Pancreas (tissue), 10 donors: Measurements from ENCODE around the gene SGMS1. TPM values are rescaled to one million over a fixed set of nuclear protein-coding genes. Genes with fewer than 3 reads are reported as not detected.
"Not testable (repeated sequence)": the region's sequence is repeated elsewhere in the genome, so short reads cannot be mapped to it uniquely, and the experiment has no call there.

Source experiments
- ATAC-seq, 4 donors: fragments of 200-7000 bp; cut with Tn5 transposase; one replicate each; pipeline versions ENCODE4 v1.8.0 to v1.9.1; 2020; ENCODE audit warnings: mild to moderate bottlenecking in 4 of 4, moderate library complexity in 4 of 4
- DNase-seq, 6 donors: peaks; one replicate each; pipeline ENCODE4 v3.0.0-alpha.2; 2020
- FAIRE-seq: peaks from 2 replicates; lab custom pipeline; 2012; peaks lifted over from hg19 to GRCh38; lab: Jason Lieb, UNC
- H3K27ac ChIP-seq, 4 donors: fragments of 200-600 bp; sonication (generic); 1 replicate in 3 of 4; 2 replicates in 1 of 4; pipeline versions ENCODE4 v1.5.0 to v1.8.0; 2020
- H3K27me3 ChIP-seq, 4 donors: fragments of 200-600 bp; one replicate each; pipeline ENCODE4 v1.8.0; 2021
- H3K36me3 ChIP-seq, 3 donors: fragments of 200-600 bp; sonication (generic) in 1 of 3; one replicate each; pipeline versions ENCODE4 v1.5.0 to v1.8.0; 2020 to 2021
- H3K4me1 ChIP-seq, 3 donors: fragments of 200-600 bp; one replicate each; pipeline ENCODE4 v1.8.0; 2021
- H3K4me3 ChIP-seq, 4 donors: fragments of 200-600 bp; sonication (generic) in 2 of 4; one replicate each; pipeline versions ENCODE4 v1.5.0 to v1.8.0; 2020 to 2021
- H3K9me3 ChIP-seq, 4 donors: fragments of 200-600 bp; one replicate each; pipeline ENCODE4 v1.8.0; 2021
- WGBS, 2 donors: extraction: QIAGEN DNeasy Blood & Tissue Kit; methylation state at CpG; one replicate each; pipeline ENCODE4 v1.1.7; 2013; 5-methylcytosine and 5-hydroxymethylcytosine counted together
- intact Hi-C, 3 donors: fragments of 100-400 bp; cut with DNase I; formaldehyde crosslinking; loops; one replicate each; pipeline versions ENCODE4 v1.11.1 to v1.14.2; 2022
- polyA plus RNA-seq, 2 donors: library from polyadenylated mRNA; stranded (reverse); fragments of 200-250 nt; gene quantifications; one replicate each; pipeline ENCODE4 v1.2.3, GENCODE V29; 2013
- total RNA-seq, 6 donors: library from RNA; stranded (reverse); fragmentation: NEBNext Ultra II Directional in 4 of 6; extraction: Animal tissue kit (Norgen Biotek cat#: 25700) in 4 of 6; gene quantifications; one replicate each; pipeline versions ENCODE4 v1.2.1 to v1.2.4, GENCODE V29; 2021 to 2023
- TF ChIP-seq, protein P1 (sequence below), 4 donors: fragments of 200-600 bp; sonication (generic) in 3 of 4; IDR thresholded peaks; one replicate each; pipeline versions ENCODE4 v1.5.0 to v1.8.0; 2021; ENCODE audit warnings: antibody characterized with exemption in 4 of 4
- donor health status: healthy with polysubstance abuse.
- donor health status: DM: no; HTN: no; CAD: no; lungs with moderate emphysema.
- donor health status: DM: no; HTN: no; CAD: no.
- donor health status: control.
- donor health status: control.
- donor health status: Bipolar disorder and iron deficiency.
- donor health status: DM: yes; HTN: yes; CAD: no.
- donor health status: DM: no; HTN: no; CAD: no.
- donor health status: DM: no; HTN: no; CAD: no.
- donor health status: DM: yes; HTN: yes; CAD: no.

The SGMS1 gene
- total and polyA plus RNA-seq, 8 donors, result 4.8 to 21.6 (median 13.2) TPM

DNA sequence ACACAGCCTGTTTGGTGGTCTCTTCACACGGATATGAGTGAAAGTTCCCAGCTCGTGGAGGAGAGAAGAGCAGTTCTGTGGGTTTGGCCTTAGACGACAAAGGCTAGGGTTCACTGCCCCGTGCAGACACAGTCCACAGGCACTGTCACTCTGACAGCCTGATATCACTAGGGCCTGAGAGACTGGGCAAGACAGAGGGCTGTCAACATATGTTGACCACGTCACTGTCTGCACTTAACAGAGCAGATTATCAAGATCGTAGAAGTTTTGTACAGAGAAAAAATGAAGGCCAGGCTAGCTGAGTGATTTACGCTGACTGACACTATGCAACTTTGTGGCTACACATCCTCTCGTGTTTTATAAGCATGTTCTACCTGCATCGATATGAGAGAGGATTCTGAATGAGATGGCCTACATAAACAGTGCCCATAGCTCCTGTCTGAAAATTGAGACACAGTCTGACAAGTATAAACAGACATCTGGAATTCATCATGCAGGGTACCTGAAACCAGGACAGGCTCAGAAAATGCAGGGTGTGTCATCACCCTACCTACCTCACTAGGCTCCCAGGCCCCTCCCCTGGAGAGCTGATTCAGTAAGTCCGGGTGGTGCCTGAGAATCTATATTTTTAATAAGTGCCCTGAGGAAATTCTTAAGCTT, 120.0 kb downstream of the SGMS1 start:
- DNase-seq (no peak), FAIRE-seq (no peak), ATAC-seq (no peak)
- Histone ChIP-seq H3K4me3 (no peak overlapping the region), H3K36me3 (no peaks in the 10 kb centered on the region), H3K27me3 (no peaks in the 10 kb centered on the region), H3K9me3 (no peaks in the 10 kb centered on the region), H3K27ac (no peak overlapping the region), H3K4me1 (peaks cover 0 to 23% (median 22%) of the 10 kb centered on the region in 3 donors)
- TF ChIP-seq, protein P1, sequence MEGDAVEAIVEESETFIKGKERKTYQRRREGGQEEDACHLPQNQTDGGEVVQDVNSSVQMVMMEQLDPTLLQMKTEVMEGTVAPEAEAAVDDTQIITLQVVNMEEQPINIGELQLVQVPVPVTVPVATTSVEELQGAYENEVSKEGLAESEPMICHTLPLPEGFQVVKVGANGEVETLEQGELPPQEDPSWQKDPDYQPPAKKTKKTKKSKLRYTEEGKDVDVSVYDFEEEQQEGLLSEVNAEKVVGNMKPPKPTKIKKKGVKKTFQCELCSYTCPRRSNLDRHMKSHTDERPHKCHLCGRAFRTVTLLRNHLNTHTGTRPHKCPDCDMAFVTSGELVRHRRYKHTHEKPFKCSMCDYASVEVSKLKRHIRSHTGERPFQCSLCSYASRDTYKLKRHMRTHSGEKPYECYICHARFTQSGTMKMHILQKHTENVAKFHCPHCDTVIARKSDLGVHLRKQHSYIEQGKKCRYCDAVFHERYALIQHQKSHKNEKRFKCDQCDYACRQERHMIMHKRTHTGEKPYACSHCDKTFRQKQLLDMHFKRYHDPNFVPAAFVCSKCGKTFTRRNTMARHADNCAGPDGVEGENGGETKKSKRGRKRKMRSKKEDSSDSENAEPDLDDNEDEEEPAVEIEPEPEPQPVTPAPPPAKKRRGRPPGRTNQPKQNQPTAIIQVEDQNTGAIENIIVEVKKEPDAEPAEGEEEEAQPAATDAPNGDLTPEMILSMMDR (IDR thresholded peaks at IDR 0.05), result no peak
- WGBS, 2 donors, result 81 to 86% methylated on average over 10 of the region's 10 CpGs
- intact Hi-C loops, result no loop called here

DNA sequence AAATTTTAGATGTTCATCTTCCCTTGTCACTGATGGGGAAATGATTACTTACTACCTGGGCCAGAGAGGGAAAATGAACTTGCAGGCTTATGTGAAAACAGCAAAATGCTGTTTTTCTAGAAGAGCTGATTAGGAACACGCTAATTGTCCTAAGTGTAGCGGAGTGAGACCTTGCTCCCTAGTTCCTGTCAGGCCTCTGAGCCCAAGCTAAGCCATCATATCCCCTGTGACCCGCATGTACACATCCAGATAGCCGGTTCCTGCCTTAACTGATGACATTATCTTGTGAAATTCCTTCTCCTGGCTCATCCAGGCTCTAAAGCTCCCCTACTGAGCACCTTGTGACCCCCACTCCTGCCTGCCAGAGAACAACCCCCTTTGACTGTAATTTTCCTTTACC, 120.6 kb downstream of the SGMS1 start:
- intact Hi-C loops, H3K9me3 ChIP-seq, H3K27me3 ChIP-seq, H3K4me3 ChIP-seq, DNase-seq, ATAC-seq, FAIRE-seq, H3K27ac ChIP-seq, H3K36me3 ChIP-seq: not testable (repeated sequence)
- WGBS, 2 donors, result 93 to 97% methylated on average over 4 of the region's 4 CpGs
- peaks cover 0 to 18% (median 16%) of the 10 kb centered on the region in 3 donors for H3K4me1 ChIP-seq

DNA sequence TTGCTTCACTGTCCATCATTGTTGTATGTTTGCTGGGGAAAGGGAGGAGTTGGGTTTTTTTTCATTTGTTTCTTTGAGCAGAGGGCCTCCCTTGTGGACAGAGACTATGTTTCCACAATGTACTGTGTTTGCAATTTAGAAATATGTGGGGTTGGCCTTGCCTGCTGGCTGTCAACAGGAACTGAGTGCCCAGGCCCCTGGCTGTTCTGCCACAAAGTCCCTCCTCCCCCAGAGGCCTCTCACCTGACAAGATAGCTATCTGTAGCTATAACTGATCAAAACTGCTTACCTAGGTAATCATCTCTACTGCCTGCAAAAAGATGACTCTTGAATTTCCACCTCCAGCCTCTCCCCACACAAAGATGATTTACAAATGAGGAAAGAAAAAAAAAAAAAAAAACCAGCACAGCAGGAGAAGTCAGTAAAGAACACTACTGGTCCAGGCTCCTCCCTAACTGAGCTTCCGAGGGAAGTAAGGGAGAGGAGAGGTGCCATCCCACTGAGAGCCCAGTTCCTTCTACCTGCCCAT, 121.8 kb downstream of the SGMS1 start:
- TF ChIP-seq, protein P1 (IDR thresholded peaks at IDR 0.05), result no peak
- H3K27ac ChIP-seq, result no peak overlapping the region
- ATAC-seq, result peak in 3 of 4 donors; percentile 50 to 54 (median 54)
- no peaks in the 10 kb centered on the region for H3K27me3 ChIP-seq
- peaks cover 0 to 10% (median 7%) of the 10 kb centered on the region in 3 donors for H3K4me1 ChIP-seq
- no peaks in the 10 kb centered on the region for H3K36me3 ChIP-seq
- DNase-seq, result no peak
- no peak for FAIRE-seq
- no peak overlapping the region for H3K4me3 ChIP-seq
- 46 to 67% methylated on average over 1 of the region's 1 CpG for WGBS, 2 donors
- intact Hi-C loops, result no loop called here
- no peaks in the 10 kb centered on the region for H3K9me3 ChIP-seq

DNA sequence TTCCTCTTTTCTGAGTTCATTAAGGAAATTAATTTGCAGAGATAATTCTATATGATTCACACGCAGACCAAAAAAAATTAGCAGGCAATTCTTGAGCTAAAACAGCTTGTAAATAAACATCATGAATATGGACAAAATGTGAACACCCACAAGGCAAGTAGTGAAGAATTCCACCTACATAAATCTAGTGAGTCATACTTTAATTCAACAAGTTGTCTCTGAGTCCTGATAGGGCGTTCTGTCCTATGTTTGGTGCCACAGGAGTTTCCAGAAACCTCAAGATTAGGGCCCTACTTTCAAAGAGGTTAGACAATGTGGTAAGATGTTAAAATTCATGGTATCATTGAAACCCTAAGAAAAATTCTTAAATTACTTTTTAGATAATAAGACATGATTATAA, 122.3 kb downstream of the SGMS1 start:
- no peaks in the 10 kb centered on the region for H3K36me3 ChIP-seq
- ATAC-seq, result peak in 3 of 4 donors; percentile 36 to 49 (median 46)
- no peak overlapping the region for H3K4me3 ChIP-seq
- intact Hi-C loops, result no loop called here
- no peak for FAIRE-seq
- DNase-seq, result no peak
- no peaks in the 10 kb centered on the region for H3K27me3 ChIP-seq
- H3K9me3 ChIP-seq, result no peaks in the 10 kb centered on the region
- no peak overlapping the region for H3K27ac ChIP-seq
- TF ChIP-seq, protein P1 (IDR thresholded peaks at IDR 0.05), result no peak
- H3K4me1 ChIP-seq, result peaks cover 0 to 10% (median 1%) of the 10 kb centered on the region in 3 donors
- 80 to 96% methylated on average over 2 of the region's 2 CpGs for WGBS, 2 donors

DNA sequence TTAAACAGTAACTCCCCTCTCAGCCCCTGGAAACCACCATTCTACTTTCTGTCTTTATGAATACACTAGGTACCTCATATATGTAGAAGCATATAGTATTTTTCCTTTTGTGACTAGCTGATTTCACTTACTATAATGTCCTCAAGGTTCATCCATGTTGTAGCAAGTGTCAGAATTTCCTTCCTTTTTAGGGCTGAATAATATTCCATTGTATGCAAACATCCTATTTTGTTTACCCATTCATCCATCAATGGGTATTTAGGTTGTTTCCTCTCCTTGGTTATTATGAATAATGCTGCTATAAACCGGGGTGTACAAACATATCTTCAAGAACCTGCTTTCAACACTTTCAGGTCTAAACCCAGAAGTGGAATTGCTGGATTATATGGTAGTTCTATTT, 125.3 kb downstream of the SGMS1 start:
- DNase-seq, result no peak
- ATAC-seq, result no peak
- 95 to 100% methylated on average over 1 of the region's 1 CpG for WGBS, 2 donors
- Histone ChIP-seq H3K36me3 (no peaks in the 10 kb centered on the region), H3K4me1 (peaks cover 0 to 10% (median 0%) of the 10 kb centered on the region in 3 donors), H3K9me3 (no peaks in the 10 kb centered on the region), H3K4me3 (no peak overlapping the region), H3K27ac (no peak overlapping the region), H3K27me3 (no peaks in the 10 kb centered on the region)
- TF ChIP-seq, protein P1 (IDR thresholded peaks at IDR 0.05), result no peak
- FAIRE-seq, result no peak
- intact Hi-C loops, result no loop called here
